Stimulated activated naive CD8-positive, alpha-beta T cell treated with anti-CD3 and anti-CD28 coated beads, Interleukin-15, Interleukin-2, amounts not matched to agents 100 ng/mL and 50 ng/mL, for 24 hours (primary cell): ENCODE measurements around the gene CES5A.
"Not testable (repeated sequence)": the region's sequence is repeated elsewhere in the genome, so short reads cannot be mapped to it uniquely, and the experiment has no call there.

Source experiments
- H3K27ac Mint-ChIP-seq: one replicate; pipeline ENCODE4 v1.8.0; 2021; ENCODE audit warnings: mild to moderate bottlenecking, mixed read lengths
- H3K27me3 Mint-ChIP-seq: one replicate; pipeline ENCODE4 v1.8.0; 2021; ENCODE audit warnings: mixed read lengths
- H3K36me3 Mint-ChIP-seq: one replicate; pipeline ENCODE4 v1.8.0; 2021; ENCODE audit warnings: low read depth, mixed read lengths
- H3K4me1 Mint-ChIP-seq: one replicate; pipeline ENCODE4 v1.8.0; 2021; ENCODE audit warnings: low read depth, mixed read lengths
- H3K4me3 Mint-ChIP-seq: one replicate; pipeline ENCODE4 v1.8.0; 2021; ENCODE audit warnings: mild to moderate bottlenecking, mixed read lengths
- H3K9me3 Mint-ChIP-seq: one replicate; pipeline ENCODE4 v1.8.0; 2021; ENCODE audit warnings: mixed read lengths

CES5A gene

DNA sequence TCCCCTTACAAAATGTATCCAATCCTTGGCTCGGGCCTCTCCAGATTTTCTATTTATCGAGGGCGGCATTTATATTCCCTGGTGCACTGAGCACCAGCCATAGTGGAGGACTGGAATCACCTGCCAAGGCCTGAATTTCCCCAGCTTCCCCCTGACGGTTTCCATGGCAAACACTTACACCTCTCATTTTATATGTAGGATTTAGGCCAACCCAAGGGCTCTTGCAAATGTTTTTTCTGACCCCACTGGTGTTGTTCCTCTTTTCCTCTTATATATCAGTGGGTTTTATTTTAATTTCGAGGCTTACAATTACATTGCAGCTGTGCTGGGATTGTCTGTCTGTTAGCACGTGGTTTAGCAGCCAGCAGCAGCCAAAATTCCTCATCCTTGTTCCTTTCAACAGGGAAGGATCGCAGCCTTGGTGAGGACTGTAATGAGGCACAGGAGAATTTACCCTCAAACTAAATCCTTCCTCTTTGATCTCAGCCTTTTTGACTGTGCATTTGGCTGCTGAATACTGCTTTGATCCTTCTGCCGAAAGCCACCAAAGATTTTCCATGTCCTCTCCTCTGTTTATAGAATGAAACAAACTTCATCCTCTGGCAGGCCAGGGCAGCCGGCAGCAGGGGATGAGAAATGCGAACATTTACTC, 26.5 kb upstream of the CES5A start:
- Mint-ChIP-seq H3K9me3 (peaks cover 22% of the 10 kb centered on the region), H3K4me1 (peaks cover 3% of the 10 kb centered on the region), H3K36me3 (no peaks in the 10 kb centered on the region), H3K27ac (no peak overlapping the region), H3K4me3 (no peak overlapping the region), H3K27me3 (peaks cover 24% of the 10 kb centered on the region)

DNA sequence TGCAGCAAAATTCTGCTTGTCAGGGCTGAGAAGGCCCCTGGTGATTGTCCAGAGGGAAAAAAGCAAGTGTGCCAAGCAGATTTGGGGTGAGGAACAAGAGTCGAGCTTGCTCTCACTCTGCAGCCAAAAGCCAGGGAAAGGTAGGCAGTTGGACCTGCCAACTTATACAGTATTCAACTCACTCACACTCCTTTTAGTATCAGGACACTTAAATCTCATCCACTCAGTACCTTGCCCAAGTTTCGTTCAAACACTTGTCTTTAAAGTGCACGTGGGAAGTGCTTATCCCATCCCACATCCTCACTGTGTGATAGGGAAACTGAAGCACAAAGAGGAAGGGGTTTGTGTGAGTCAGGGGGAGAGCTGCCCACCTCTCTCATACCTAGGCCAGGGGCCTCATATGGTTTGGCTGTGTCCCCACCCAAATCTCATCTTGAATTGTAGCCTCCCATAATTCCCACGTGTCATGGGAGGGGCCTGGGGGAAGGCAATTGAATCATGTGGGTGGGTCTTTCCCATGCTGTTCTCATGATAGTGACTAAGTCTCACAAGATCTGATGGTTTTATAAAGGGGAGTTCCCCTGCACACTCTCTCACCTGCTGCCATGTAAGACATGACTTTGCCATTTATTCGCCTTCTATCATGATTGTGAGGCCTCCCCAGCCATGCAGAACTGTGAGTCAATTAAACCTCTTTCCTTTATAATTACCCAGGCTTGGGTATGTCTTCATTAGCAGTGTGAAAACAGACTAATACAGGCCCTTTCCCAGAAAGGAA, 25.6 kb upstream of the CES5A start:
- Mint-ChIP-seq H3K9me3 (peaks cover 24% of the 10 kb centered on the region), H3K27me3 (peaks cover 24% of the 10 kb centered on the region), H3K4me1 (peaks cover 3% of the 10 kb centered on the region), H3K27ac (no peak overlapping the region), H3K4me3 (no peak overlapping the region), H3K36me3 (no peaks in the 10 kb centered on the region)

DNA sequence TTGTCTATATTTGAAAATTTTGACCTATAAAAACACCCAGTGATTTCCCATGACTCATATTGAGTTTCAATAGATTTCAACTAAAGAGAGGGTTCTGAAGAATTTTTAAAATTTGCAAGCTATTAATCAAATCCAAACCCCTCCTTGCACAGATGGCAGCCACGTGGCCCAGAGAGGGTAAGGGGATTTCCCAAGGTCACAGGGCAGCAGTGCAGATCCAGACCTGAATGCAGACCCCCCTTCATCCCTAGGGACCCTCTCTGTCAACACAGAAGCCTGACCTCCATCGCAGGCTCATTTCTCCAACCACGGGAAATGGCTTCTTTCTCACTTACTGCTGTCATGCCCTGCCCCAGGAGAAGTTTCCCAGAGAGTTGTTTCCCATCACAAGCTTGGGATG, 24.7 kb upstream of the CES5A start:
- Mint-ChIP-seq H3K27ac (no peak overlapping the region), H3K9me3 (peaks cover 27% of the 10 kb centered on the region), H3K36me3 (no peaks in the 10 kb centered on the region), H3K4me1 (peaks cover 3% of the 10 kb centered on the region), H3K27me3 (peaks cover 24% of the 10 kb centered on the region), H3K4me3 (no peak overlapping the region)

DNA sequence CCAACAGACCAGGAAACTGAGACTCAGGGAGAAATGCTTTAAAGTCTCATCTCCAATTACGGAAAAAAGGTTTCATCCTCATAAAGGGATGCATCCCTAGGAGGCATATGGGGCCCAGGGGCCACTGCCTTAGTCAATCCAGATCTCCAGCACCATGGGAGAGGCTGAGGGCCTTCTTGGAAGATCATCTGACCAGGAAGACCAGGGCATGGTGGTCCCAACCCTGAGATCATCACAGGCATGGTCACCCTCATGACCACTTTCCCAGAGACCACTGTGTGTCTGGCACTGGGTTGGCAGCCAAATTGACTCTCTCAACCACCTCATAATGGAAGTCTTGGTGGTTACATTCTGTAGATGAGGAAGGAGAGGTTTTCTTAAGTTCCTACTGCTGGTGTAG, 23.4 kb upstream of the CES5A start:
- Mint-ChIP-seq H3K9me3 (peaks cover 23% of the 10 kb centered on the region), H3K27me3 (peaks cover 16% of the 10 kb centered on the region)

DNA sequence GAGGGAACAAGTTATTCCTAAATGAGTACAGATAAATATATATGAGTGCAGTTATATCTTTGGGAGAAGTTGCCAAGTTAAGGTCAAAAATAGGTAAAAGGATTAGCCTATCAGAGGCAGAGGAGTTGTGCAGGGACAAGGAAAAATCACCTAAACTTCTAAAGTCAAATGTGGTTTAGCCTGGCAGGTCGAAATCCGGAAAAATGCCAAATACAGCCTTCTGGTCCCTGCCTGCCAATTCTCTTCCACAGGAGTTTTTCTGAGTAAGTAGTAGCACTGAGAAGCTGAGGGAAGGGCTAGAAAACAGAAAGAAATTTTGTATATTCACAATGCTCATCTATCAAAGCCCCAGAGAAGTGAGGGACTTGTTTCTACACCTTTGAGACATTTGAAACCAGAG, 17.6 kb upstream of the CES5A start:
- Mint-ChIP-seq H3K4me1 (no peaks in the 10 kb centered on the region), H3K27me3 (peaks cover 1% of the 10 kb centered on the region), H3K4me3 (no peak overlapping the region), H3K9me3 (peaks cover 35% of the 10 kb centered on the region), H3K27ac (no peak overlapping the region), H3K36me3 (peaks cover 6% of the 10 kb centered on the region)

More for the DNA sequence above, 23.4 kb upstream of the CES5A start:
- no peak overlapping the region for H3K4me3 Mint-ChIP-seq
- H3K4me1 Mint-ChIP-seq, result peaks cover 3% of the 10 kb centered on the region
- no peak overlapping the region for H3K27ac Mint-ChIP-seq
- peaks cover under 1% of the 10 kb centered on the region for H3K36me3 Mint-ChIP-seq

DNA sequence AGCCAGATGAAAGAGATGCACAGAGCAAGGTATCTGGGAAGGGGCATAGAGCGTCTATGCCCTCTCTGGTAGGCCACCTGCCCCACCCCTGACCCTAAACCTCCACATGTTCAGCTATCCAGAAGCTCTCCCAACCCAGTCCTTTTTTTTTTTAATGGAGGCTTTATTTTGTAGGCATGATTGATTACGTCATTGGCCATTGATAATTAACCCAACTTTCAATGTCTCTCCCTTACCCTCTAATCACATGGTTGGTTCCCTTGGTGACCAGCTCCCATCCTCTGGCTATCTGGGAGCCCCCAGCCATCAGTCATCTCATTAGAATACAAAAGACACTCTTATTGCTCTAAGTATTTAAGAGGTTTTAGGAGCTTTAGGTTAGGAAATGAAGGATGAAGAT, 14.3 kb upstream of the CES5A start:
- no peaks in the 10 kb centered on the region for H3K4me1 Mint-ChIP-seq
- no peaks in the 10 kb centered on the region for H3K27me3 Mint-ChIP-seq
- H3K9me3 Mint-ChIP-seq, result peaks cover 26% of the 10 kb centered on the region
- H3K27ac Mint-ChIP-seq, result no peak overlapping the region
- H3K4me3 Mint-ChIP-seq, result no peak overlapping the region
- peaks cover 6% of the 10 kb centered on the region for H3K36me3 Mint-ChIP-seq

DNA sequence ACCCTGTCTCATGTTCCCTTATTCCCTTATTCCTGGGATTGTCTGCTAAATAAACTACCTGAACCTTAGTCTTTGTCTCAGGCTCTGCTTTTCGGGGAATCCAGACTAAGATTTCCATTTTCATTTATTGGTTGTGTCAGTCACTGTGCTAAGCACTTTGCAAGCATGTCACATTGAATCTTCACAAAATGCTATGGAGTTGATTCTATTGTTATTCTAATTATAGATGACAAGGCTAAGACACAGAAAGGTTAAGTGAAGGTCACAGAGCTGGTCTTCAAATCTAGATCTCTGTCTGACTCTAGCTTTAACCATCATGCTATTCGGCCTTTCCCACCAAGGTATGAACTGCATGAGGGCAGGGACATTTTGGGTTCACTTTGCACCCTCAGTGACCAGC, 13.4 kb upstream of the CES5A start:
- H3K9me3 Mint-ChIP-seq, result peaks cover 26% of the 10 kb centered on the region
- H3K36me3 Mint-ChIP-seq, result peaks cover 5% of the 10 kb centered on the region
- no peak overlapping the region for H3K27ac Mint-ChIP-seq

DNA sequence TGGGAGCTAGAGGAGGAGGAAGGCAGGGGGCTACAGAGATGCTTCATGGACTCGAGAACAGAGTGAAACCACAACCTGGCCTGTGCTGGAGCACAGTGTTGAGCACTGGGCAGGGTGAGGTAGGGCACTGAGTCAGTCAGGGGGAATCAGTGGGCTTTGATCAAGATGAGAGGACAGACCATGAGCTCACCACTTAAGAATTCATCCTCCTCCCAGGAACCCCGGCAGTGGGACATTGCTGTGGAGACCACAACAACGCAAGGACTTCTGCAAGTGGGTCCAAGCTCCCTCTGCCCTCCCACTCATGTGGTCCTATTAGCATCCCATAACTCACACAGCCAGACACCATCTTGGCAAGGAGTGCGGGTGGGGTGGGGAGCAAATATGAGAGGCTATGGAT, 1.7 kb upstream of the CES5A start:
- H3K36me3 Mint-ChIP-seq, result no peaks in the 10 kb centered on the region
- no peaks in the 10 kb centered on the region for H3K9me3 Mint-ChIP-seq
- peaks cover 5% of the 10 kb centered on the region for H3K27me3 Mint-ChIP-seq
- H3K4me1 Mint-ChIP-seq, result no peaks in the 10 kb centered on the region
- no peak overlapping the region for H3K4me3 Mint-ChIP-seq
- H3K27ac Mint-ChIP-seq, result no peak overlapping the region

More for the DNA sequence above, 13.4 kb upstream of the CES5A start:
- no peak overlapping the region for H3K4me3 Mint-ChIP-seq
- no peaks in the 10 kb centered on the region for H3K27me3 Mint-ChIP-seq
- no peaks in the 10 kb centered on the region for H3K4me1 Mint-ChIP-seq

DNA sequence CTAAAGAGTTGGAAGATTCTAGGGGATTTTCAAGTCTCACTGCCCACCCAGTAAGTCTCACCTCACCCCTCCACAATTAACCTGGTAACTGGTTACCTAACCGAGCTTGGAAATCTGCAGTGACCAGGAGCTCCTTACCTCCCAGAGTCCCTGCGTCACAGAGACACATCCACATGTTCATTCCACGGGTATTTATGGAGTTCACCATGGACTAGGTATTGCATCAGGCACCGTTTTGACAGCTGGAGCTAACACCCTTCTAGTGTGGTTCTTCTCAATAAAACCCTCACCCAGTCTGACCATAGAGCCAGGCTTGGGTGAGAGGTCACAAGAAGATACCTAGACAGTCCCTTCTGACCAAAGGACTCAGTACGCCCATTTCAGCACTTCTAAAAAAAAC, 2.1 kb downstream of the CES5A start:
- Mint-ChIP-seq H3K27me3 (peaks cover 3% of the 10 kb centered on the region), H3K27ac (no peak overlapping the region), H3K4me1 (no peaks in the 10 kb centered on the region), H3K36me3 (no peaks in the 10 kb centered on the region), H3K4me3 (no peak overlapping the region), H3K9me3 (no peaks in the 10 kb centered on the region)

DNA sequence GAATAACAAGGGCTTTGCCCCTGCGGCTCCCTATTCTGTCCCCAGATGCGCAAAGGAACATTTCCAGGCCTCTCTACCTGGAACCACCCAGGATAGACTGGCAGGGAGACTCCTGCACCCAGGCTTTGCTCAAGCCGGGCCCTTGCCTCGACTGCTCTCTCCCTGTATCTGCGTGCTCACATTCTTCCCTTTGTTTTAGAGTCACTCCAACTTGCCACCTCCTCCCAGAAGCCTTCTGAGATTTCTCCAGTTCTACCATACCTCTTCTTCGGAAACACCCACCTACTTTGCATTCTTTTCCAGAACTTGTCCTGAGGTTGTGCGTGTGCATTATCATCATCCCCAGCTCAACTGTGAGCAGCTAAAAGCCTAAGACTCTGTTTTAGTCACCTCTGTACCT, 3.0 kb downstream of the CES5A start:
- Mint-ChIP-seq H3K4me3 (no peak overlapping the region), H3K9me3 (no peaks in the 10 kb centered on the region), H3K27ac (no peak overlapping the region), H3K4me1 (no peaks in the 10 kb centered on the region), H3K36me3 (no peaks in the 10 kb centered on the region), H3K27me3 (peaks cover 3% of the 10 kb centered on the region)

DNA sequence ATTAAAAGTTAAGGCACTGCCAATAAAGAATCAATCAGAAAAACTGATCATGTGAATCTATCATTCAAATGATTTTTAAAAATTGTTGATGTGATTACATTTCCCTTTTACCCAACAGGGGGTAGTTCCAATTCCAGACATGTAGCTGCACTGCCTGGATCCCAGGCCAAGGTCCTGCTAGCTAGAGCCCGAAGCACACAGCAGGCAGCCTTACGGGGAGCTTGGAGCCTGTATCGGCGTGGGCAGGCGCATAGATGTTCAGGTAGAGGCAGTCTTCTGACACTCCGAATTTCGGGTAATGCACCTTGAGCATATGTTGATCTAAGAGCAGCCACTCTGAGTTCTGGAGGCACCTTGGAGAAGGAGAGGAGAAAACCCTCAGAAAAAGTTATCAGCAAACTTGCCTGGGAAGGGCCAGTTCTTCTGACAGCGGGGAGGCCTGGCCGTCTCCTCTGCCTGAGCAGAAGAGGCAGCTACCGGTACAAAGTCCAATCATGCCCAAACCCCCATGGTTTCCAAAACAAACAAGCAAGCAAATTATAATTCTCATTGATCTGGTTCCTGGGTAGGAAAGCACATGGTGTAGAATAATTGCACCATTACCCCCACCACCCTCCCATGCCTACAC, 3.6 kb downstream of the CES5A start:
- Mint-ChIP-seq H3K4me3 (no peak overlapping the region), H3K27me3 (peaks cover 3% of the 10 kb centered on the region), H3K27ac (no peak overlapping the region), H3K4me1 (no peaks in the 10 kb centered on the region), H3K9me3 (no peaks in the 10 kb centered on the region), H3K36me3 (no peaks in the 10 kb centered on the region)

DNA sequence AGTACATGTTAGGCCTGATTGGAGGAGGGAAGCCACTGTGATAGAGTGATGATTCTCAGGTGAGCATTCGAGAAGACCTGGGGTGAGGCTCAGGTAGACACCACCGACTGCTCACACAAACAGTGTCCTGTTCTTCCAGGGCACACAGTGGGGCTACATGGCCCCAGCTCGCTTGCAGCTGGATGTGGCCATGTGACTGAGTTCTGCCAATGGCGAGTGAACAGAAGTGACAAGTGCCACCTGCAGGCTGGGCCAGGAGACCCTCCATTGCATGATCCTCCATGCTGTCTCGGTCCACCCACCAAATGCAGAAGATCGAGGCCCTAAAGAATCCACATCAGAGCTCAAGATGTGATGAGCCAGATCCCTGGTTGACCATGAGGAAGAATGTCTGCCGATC, 6.2 kb downstream of the CES5A start:
- no peaks in the 10 kb centered on the region for H3K9me3 Mint-ChIP-seq
- H3K4me3 Mint-ChIP-seq, result no peak overlapping the region
- H3K27me3 Mint-ChIP-seq, result peaks cover 3% of the 10 kb centered on the region

DNA sequence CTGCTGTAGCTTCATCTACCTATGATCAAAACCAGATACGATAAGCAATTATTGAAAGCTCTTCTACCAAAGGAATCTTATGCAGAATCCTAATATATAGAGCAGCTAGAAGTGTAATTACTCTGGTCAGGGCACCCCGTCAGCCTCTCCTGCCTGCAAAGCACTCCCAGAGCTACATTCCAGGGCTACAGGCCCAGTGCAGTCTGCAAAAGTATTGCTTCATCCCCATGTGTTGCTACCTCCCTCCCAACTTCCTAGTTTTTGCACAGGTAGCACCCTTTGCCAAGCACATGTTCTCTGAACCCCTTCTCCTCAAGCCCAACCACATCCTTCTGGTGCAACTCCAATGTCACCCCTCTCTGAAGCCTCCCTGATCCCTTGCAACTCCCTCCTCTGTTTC, 7.0 kb downstream of the CES5A start:
- Mint-ChIP-seq H3K36me3 (no peaks in the 10 kb centered on the region), H3K27ac (no peak overlapping the region), H3K4me3 (no peak overlapping the region), H3K4me1 (no peaks in the 10 kb centered on the region), H3K27me3 (peaks cover 3% of the 10 kb centered on the region), H3K9me3 (no peaks in the 10 kb centered on the region)

More for the DNA sequence above, 6.2 kb downstream of the CES5A start:
- no peaks in the 10 kb centered on the region for H3K36me3 Mint-ChIP-seq
- H3K4me1 Mint-ChIP-seq, result no peaks in the 10 kb centered on the region
- H3K27ac Mint-ChIP-seq, result no peak overlapping the region

DNA sequence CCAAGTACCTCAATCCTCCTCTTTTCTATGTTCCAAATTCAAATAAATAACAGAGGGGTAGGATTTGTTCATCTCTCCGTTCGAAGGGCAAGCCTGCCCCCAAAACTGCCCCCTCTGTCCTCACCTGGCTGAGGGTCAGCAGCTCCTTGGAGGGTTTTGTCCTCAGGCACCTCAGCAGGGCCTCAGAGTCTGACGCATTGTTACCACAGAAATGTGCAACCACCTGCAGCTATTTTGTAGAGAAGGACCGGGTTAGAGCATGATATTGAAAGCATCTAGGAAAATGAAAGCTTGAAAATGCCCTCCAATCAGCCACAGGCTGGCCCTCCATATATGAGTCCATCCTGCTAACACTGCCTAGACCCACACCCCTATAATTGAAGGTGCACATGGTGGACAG, 13.9 kb downstream of the CES5A start:
- H3K9me3 Mint-ChIP-seq, result no peaks in the 10 kb centered on the region

DNA sequence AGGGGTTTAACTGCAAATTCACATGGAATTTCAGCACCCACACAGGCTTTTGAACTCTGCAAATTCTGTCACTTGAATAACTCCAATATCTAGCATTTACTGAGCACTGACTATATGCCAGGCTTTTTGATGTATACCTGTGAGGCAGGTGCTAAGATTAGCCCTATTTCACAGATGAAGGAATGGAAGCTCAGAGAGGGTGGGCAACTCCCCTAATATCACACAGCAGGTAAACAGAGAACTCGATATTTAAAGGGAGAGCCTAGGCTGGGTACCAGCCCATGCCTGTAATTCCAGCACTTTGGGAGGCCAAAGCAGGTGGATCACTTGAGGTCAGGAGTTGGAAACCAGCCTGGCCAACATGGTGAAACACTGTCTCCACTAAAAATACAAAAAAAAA, 17.5 kb downstream of the CES5A start:
- H3K36me3 Mint-ChIP-seq, H3K4me3 Mint-ChIP-seq, H3K4me1 Mint-ChIP-seq, H3K9me3 Mint-ChIP-seq, H3K27ac Mint-ChIP-seq: not testable (repeated sequence)
- peaks cover 11% of the 10 kb centered on the region for H3K27me3 Mint-ChIP-seq

More for the DNA sequence above, 13.9 kb downstream of the CES5A start:
- Mint-ChIP-seq H3K27me3 (peaks cover 8% of the 10 kb centered on the region), H3K4me1 (no peaks in the 10 kb centered on the region), H3K27ac (no peak overlapping the region), H3K4me3 (no peak overlapping the region), H3K36me3 (no peaks in the 10 kb centered on the region)
